HG03432 (cell line): ENCODE measurements around the gene CDH4.
"Not testable (repeated sequence)": the region's sequence is repeated elsewhere in the genome, so short reads cannot be mapped to it uniquely, and the experiment has no call there.

Experiments
- ATAC-seq: cut with Tn5 transposase; IDR thresholded peaks from one replicate; pipeline ENCODE4 v1.9.1; 2021; ENCODE audit warnings: mild to moderate bottlenecking, moderate library complexity; ENCODE audit not compliant: unreplicated experiment

The CDH4 gene

GRCh38 chr20:61973515-61974356 is 721.7 kb downstream of the CDH4 start:
- no peak for ATAC-seq

GRCh38 chr20:61974357-61974665 is 722.2 kb downstream of the CDH4 start:
- no peak for ATAC-seq

GRCh38 chr20:61975407-61976129 is 723.5 kb downstream of the CDH4 start:
- no peak for ATAC-seq

GRCh38 chr20:61976263-61976643 is 724.2 kb downstream of the CDH4 start:
- ATAC-seq: no peak

GRCh38 chr20:61976644-61977418 is 724.8 kb downstream of the CDH4 start:
- no peak for ATAC-seq

GRCh38 chr20:61977419-61977786 is 725.3 kb downstream of the CDH4 start:
- ATAC-seq: no peak

GRCh38 chr20:61978491-61978890 is 726.4 kb downstream of the CDH4 start:
- no peak for ATAC-seq

- ATAC-seq: no peak
Observed at GRCh38 chr20:61979090-61979489, 727.0 kb downstream of the CDH4 start.

- ATAC-seq: no peak
Observed at GRCh38 chr20:61979701-61980635, 727.9 kb downstream of the CDH4 start.

- no peak for ATAC-seq
Observed at GRCh38 chr20:61980647-61981583, 728.9 kb downstream of the CDH4 start.

GRCh38 chr20:61981691-61982090 is 729.6 kb downstream of the CDH4 start:
- not testable (repeated sequence) for ATAC-seq

- no peak for ATAC-seq
Observed at GRCh38 chr20:61982191-61982950, 730.3 kb downstream of the CDH4 start.

- no peak for ATAC-seq
Observed at GRCh38 chr20:61982951-61983315, 730.9 kb downstream of the CDH4 start.

- ATAC-seq: no peak
Observed at GRCh38 chr20:61983965-61984364, 731.9 kb downstream of the CDH4 start.

- ATAC-seq: not testable (repeated sequence)
Observed at GRCh38 chr20:61984431-61984830, 732.4 kb downstream of the CDH4 start.

GRCh38 chr20:61985096-61985495 is 733.0 kb downstream of the CDH4 start:
- no peak for ATAC-seq

- ATAC-seq: no peak
Observed at GRCh38 chr20:61986762-61987321, 734.8 kb downstream of the CDH4 start.

GRCh38 chr20:61988665-61989064 is 736.6 kb downstream of the CDH4 start:
- no peak for ATAC-seq

GRCh38 chr20:61989741-61990140 is 737.7 kb downstream of the CDH4 start:
- ATAC-seq: no peak
